HG03457 (cell line): ENCODE results near the gene SPOCK2.
"Not testable (repeated sequence)": the region's sequence is repeated elsewhere in the genome, so short reads cannot be mapped to it uniquely, and the experiment has no call there.

Experiments
- ATAC-seq: cut with Tn5 transposase; IDR thresholded peaks from one replicate; pipeline ENCODE4 v1.9.1; 2021; ENCODE audit warnings: moderate number of reproducible peaks; ENCODE audit not compliant: unreplicated experiment

The SPOCK2 gene

GRCh38 chr10:72108830-72109635 lies 20.7 kb upstream of the SPOCK2 start:
- no peak for ATAC-seq

- not testable (repeated sequence) for ATAC-seq
Observed at GRCh38 chr10:72108004-72108370, 19.6 kb upstream of the SPOCK2 start.

GRCh38 chr10:72107325-72108003 lies 19.1 kb upstream of the SPOCK2 start:
- no peak for ATAC-seq

GRCh38 chr10:72106896-72107295 lies 18.5 kb upstream of the SPOCK2 start:
- no peak for ATAC-seq

DNA sequence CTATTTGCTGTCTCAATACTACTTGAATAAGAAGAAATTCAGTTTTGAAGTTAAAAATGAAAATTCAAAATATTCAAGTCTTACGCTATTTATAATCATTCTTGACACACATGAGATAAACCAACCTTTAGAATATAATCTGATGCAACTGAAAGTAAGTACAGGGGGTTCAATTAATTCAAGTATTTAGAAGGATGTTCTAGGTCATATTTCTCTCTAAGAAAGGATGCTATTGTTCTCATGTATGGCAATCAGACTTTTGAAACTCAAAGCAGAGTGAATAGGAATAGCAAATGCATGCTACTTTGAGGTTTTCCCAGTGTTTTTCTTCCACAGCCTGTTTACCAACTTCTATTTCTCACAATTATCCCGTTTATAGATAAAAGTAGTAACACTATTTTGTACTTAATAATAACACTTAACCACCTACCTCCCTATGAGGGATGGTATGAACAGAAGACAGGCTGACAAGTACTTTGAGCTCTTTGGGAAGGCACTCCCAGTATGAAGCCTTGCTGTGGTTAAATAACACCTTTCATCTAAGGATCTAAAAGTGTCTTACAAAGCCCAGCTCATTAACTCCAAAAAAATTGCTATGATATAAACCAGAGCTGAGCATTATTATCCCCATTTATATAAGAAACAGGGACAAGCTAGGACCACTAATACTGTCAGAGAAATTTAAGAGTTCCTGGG lies 18.0 kb upstream of the SPOCK2 start:
- no peak for ATAC-seq

GRCh38 chr10:72105710-72106109 lies 17.4 kb upstream of the SPOCK2 start:
- ATAC-seq, result no peak

- ATAC-seq, result no peak
Observed at GRCh38 chr10:72105098-72105475, 16.7 kb upstream of the SPOCK2 start.

GRCh38 chr10:72104472-72105097 lies 16.2 kb upstream of the SPOCK2 start:
- ATAC-seq, result no peak

- ATAC-seq, result no peak
Observed at GRCh38 chr10:72099600-72099921, 11.2 kb upstream of the SPOCK2 start.

DNA sequence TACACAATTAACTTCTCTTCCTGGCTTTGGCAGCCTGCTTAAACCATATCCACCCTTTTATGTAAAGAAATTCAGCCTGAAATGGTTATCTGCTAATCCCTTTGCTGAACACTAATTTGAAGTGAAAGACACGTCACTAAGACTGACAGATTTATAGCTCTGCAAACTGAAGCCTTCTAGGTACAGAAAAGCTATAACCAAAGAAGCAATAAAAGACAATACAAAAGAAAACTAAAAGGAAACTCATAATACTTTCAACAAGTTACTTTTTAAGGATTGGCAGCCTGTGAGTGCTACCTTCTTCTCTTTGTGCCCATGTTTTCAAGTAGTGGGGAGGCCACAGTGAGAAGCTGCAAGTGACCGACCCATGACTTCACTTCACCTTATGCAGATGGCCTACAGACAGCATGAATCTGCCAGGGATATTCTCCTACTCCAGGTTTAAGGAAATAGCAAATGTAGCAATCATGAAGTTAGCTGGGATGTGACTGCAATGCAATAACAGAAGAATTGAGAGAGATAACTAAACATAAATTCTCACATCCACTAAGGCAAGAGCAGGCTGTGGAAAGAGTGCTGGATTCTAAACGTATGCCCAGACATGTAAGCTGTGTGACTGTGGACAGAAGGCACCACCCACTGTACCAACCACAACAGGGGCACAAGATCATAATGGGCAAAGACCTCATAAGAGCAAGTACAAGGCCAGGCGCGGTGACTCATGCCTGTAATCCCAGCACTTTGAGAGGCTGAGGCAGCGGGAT lies 10.7 kb upstream of the SPOCK2 start:
- no peak for ATAC-seq

- ATAC-seq, result no peak
Observed at GRCh38 chr10:72098301-72098835, 10.0 kb upstream of the SPOCK2 start.

- no peak for ATAC-seq
Observed at GRCh38 chr10:72097448-72098300, 9.3 kb upstream of the SPOCK2 start.

DNA sequence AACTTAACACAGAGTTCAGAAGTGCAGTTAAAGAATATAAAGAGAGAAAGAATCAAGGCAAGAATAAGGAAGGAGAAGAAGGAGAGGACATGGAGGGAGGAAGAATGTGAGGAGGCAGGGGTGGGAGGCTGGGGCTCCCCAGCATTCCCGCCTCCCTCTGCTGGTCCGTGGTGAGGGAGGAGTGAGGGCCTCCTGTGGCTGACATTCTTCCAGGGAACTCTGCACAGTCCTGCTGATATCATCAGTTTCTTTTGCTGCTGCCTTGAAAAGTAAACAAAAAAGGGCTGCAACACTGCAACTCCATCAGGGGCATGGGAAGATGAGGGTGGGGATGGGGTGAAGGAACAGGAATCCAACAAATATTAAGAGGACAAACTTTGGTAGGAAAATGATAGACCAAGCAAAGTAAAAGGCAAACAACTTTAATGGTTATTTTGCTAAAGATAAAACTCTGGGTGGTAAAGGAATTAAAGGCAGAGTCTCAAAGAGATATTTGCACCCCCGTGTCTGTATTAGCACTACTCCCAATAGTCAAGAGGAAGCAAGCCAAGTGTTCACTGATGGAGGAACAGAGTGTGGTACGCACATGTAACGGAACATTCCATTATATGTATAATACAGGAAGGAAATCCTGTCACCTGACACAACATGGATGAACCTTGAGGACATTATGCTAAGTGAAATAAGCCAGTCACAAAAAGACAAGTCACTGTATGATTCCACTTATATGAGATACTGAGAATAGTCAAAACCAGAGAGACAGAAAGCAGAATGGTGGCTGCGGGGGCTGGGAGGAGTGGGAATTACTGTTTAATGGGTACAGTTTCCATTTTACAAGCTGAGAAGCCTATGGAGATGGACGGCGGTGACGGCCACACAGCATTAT lies 8.0 kb upstream of the SPOCK2 start:
- no peak for ATAC-seq

DNA sequence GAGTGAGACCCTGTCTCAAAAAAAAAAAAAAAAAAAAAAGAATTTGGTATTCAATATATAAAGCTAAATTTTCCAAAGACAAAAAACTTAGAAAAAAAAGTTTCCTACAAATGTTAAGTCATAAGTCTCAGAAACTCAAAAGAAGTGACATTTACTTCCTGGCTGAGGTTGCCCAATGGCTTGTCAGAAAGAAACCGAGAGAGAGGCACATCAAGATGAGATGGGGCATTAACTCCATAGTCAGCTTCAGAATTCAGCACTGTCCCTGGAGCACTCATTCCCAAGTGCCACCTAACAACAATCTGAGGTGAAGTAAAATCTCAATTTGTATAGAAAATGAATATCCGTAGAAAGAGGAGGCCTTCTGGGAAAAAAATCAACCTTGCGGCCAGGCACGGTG lies 6.8 kb upstream of the SPOCK2 start:
- ATAC-seq, result no peak

DNA sequence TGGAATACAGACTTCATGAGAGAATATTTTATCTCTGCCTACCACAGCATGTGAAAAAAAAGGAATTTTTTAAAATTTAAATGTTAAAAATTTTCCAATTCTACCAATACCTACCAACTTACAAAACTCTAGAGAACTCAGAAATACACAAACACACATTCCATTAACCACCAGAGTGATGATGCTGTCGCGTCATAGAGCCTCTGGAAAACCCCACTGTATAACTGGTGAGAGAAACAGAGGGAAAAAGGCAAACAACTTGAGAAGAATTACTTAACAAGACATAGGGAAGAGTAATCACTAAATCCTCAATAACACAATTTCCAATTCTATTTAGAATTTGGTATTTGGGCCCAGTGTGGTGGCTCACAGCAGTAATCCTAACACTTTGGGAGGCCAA lies 6.2 kb upstream of the SPOCK2 start:
- ATAC-seq, result no peak

DNA sequence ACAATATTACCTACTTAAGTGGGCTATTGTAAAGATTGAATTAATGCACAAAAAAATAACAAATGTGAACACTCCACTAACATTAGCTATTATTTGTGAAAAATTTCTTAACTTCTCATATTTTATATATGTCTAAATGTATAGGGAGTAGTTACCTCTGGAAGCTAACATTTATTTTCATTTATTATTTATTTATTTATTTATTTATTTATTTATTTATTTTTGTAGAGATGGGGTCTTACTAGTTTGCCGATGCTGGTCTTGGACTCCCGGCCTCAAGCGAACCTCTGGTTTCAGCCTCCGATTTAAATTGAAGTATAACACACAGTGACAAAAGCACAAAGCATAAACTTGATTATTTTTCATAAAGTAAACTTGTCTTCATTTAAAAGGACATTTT lies 5.1 kb upstream of the SPOCK2 start:
- no peak for ATAC-seq

DNA sequence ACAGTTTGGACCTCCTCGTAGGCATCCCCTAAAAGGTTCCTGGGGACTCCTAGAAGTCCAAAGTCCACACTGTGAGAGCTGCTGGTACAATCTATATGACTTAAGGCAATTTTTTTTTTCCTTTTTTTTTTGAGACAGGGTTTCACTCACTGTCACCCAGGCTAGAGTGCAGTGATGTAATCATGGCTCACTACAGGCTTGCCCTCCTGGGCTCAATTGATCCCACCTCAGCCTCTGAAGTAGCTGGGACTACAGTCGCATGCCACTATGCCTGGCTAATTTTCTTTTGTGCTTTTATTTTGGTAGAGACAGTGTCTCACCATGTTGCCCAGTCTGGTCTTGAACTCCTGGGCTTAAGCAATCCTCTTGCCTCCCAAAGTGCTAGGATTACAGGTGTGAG lies 4.6 kb upstream of the SPOCK2 start:
- ATAC-seq, result no peak

DNA sequence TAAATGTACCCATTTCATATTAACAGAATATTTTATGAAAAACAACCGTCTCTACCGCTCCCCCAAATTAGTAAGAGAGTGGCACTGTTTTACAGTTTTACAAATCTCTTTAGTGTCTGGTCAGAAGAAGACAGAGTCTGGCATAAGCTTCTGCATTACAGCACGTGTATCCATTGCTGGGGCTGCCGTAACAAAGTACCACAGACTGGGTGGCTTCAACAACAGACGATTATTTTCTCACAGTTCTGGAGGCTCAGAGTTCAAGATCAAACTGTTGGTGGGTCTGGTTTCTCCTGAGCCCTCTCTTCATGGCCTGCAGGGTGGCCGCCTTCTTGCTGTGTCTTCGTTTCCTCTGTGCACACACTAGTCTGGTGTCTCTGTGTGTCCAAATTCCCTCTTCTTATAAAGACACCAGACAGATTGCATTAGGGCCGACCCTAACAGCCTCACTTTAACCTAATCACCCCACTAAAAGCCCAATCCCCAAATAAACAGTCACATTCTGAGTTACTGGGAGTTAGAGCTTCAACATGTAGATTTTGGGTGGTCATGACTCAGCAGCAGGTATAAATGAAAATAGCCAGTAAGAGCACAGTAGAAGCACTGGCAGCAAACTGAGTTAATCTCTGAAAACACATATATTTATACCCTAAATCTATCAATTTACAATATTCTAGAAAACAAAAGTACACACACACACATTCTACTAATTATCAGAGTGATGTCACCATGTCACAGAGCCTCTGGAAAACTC lies 4.0 kb upstream of the SPOCK2 start:
- no peak for ATAC-seq
